Measurements from ENCODE around the gene SNCB. TPM values are rescaled to one million over a fixed set of nuclear protein-coding genes. Genes with fewer than 3 reads are reported as not detected.

Gene SNCB
- total and polyA plus RNA-seq, 8 donors = 0.21 to 0.68 (median 0.42) TPM; not detected in 2

DNA sequence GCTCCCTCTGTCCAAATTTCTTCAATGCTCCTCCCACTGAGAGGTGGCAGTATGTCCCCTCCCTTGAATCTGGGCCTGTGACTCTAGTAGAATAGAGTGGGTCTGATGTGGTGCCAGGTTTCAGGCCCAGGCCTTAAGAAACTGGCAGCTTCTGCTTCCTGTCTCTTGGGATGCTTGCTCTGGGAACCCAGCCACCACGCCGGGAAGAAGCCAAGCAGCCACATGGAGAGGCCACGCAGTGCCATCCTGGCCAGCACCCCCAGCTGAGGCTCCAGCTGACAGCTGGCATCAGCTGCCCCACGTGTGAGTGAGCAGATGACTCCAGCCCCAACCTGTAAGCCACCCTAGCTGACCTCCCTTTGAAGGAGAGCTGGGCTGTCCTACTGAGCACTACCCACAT is 9.6 kb upstream of the SNCB start:
- TF ChIP-seq, protein P1, sequence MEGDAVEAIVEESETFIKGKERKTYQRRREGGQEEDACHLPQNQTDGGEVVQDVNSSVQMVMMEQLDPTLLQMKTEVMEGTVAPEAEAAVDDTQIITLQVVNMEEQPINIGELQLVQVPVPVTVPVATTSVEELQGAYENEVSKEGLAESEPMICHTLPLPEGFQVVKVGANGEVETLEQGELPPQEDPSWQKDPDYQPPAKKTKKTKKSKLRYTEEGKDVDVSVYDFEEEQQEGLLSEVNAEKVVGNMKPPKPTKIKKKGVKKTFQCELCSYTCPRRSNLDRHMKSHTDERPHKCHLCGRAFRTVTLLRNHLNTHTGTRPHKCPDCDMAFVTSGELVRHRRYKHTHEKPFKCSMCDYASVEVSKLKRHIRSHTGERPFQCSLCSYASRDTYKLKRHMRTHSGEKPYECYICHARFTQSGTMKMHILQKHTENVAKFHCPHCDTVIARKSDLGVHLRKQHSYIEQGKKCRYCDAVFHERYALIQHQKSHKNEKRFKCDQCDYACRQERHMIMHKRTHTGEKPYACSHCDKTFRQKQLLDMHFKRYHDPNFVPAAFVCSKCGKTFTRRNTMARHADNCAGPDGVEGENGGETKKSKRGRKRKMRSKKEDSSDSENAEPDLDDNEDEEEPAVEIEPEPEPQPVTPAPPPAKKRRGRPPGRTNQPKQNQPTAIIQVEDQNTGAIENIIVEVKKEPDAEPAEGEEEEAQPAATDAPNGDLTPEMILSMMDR (IDR thresholded peaks at IDR 0.05) = no peak
- intact Hi-C loops (cut with DNase I) = no loop called here
- no peaks in the 10 kb centered on the region for H3K4me1 ChIP-seq
- no peak for ATAC-seq
- no peaks in the 10 kb centered on the region for H3K36me3 ChIP-seq
- H3K27me3 ChIP-seq = peaks cover 0 to 20% of the 10 kb centered on the region in 2 donors
- no peak overlapping the region for H3K27ac ChIP-seq
- no peak overlapping the region for H3K4me3 ChIP-seq
- no peaks in the 10 kb centered on the region for H3K9me3 ChIP-seq
- DNase-seq = peak in 2 of 4 donors; percentile 48 to 65

DNA sequence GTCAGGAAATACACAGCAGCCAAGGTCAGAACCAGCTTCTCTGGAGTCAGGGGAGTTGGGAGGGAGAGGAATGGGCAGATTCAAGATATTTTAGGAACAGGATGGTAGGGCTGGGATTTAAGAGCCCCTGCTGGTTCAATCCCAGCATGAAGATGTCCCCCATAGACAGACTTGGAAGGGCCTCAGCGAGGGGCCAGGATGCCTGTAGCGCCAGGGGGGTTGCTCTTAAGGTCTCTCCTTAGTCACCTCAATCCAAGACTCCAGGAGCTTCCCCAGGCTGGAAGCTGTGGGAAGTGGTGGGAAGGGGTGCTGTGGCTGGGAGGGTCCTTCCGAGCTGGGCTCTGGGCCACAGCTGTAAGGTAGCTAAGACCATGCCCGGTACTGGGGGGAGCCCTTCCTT is 8.9 kb upstream of the SNCB start:
- Histone ChIP-seq H3K9me3 (no peaks in the 10 kb centered on the region), H3K4me3 (no peak overlapping the region), H3K36me3 (no peaks in the 10 kb centered on the region), H3K27ac (no peak overlapping the region), H3K27me3 (peaks cover 2 to 28% of the 10 kb centered on the region in 2 donors), H3K4me1 (no peaks in the 10 kb centered on the region)
- TF ChIP-seq, protein P1 (IDR thresholded peaks at IDR 0.05) = no peak
- DNase-seq (no peak), ATAC-seq (no peak)
- intact Hi-C loops (cut with DNase I) = no loop called here

- intact Hi-C loops (cut with DNase I) = no loop called here
- Histone ChIP-seq H3K9me3 (no peaks in the 10 kb centered on the region), H3K27me3 (peaks cover 4 to 35% of the 10 kb centered on the region in 2 donors), H3K4me1 (no peaks in the 10 kb centered on the region), H3K27ac (no peak overlapping the region), H3K36me3 (no peaks in the 10 kb centered on the region), H3K4me3 (no peak overlapping the region)
- DNase-seq (no peak), ATAC-seq (no peak)
- TF ChIP-seq, protein P1 (IDR thresholded peaks at IDR 0.05) = no peak
These were observed 8.1 kb upstream of the SNCB start for GRCh38 chr5:176638437-176638836.

- H3K4me3 ChIP-seq = no peak overlapping the region
- no peaks in the 10 kb centered on the region for H3K4me1 ChIP-seq
- no peaks in the 10 kb centered on the region for H3K9me3 ChIP-seq
- ATAC-seq (no peak), DNase-seq (no peak)
- peaks cover 4 to 44% of the 10 kb centered on the region in 2 donors for H3K27me3 ChIP-seq
- intact Hi-C loops (cut with DNase I) = no loop called here
- no peak overlapping the region for H3K27ac ChIP-seq
- no peaks in the 10 kb centered on the region for H3K36me3 ChIP-seq
- TF ChIP-seq, protein P1 (IDR thresholded peaks at IDR 0.05) = no peak
These were observed 7.2 kb upstream of the SNCB start for GRCh38 chr5:176637556-176637955.

GRCh38 chr5:176636426-176636825 is 6.1 kb upstream of the SNCB start:
- no peak for ATAC-seq
- TF ChIP-seq, protein P1 (IDR thresholded peaks at IDR 0.05) = no peak
- Histone ChIP-seq H3K9me3 (no peaks in the 10 kb centered on the region), H3K4me1 (no peaks in the 10 kb centered on the region), H3K27me3 (peaks cover 13 to 55% of the 10 kb centered on the region in 2 donors), H3K4me3 (no peak overlapping the region), H3K27ac (no peak overlapping the region), H3K36me3 (no peaks in the 10 kb centered on the region)
- intact Hi-C loops (cut with DNase I) = no loop called here
- DNase-seq = no peak

Measured in left lung (tissue), 10 donors.